Endothelial cell of umbilical vein (primary cell): Measurements from ENCODE around the gene SH3PXD2B. TPM values are rescaled to one million over a fixed set of nuclear protein-coding genes. Genes with fewer than 3 reads are reported as not detected.

ENCODE experiments used
- BruUV-seq: library from RNA; stranded (reverse); fragments of 400-500 nt; replicated peaks from 2 replicates; lab custom pipeline; 2021; lab: Mats Ljungman, UMichigan
- CTCF ChIA-PET: fragments of 300-600, 350-600 bp; sonication (Branson Sonifier 250); formaldehyde crosslinking; loops from one replicate; lab custom pipeline; 2021; ENCODE audit warnings: antibody characterized with exemption, inconsistent platforms; lab: Charles Lee
- POLR2A ChIA-PET: fragments of 300-600, 350-600 bp; sonication (Branson Sonifier 250); formaldehyde crosslinking; loops from one replicate; lab custom pipeline; 2021; ENCODE audit warnings: antibody characterized with exemption, inconsistent platforms; lab: Charles Lee
- DNase-seq: peaks from one replicate; pipeline ENCODE4 v3.0.0-alpha.2; 2011; ENCODE audit warnings: low read depth, low spot score
- FAIRE-seq: peaks from 2 replicates; lab custom pipeline; 2011; peaks lifted over from hg19 to GRCh38; lab: Jason Lieb, UNC
- H2AFZ ChIP-seq: 2 replicates; pipeline ENCODE4 v1.6.0; 2012; ENCODE audit warnings: low read depth, low read length, control low read depth, inconsistent platforms
- H3K27ac ChIP-seq: 2 replicates; pipeline ENCODE4 v1.5.1; 2011; ENCODE audit warnings: low read depth, mild to moderate bottlenecking, control low read depth, low read length, moderate library complexity; ENCODE audit not compliant: insufficient read depth
- H3K27me3 ChIP-seq, 2 experiments: 2 replicates each; pipeline versions ENCODE4 v1.6.0 to v1.6.1; 2011; ENCODE audit warnings: low read length in 2 of 2, mixed read lengths in 1 of 2; ENCODE audit not compliant: control insufficient read depth in 2 of 2, insufficient read depth in 2 of 2
- H3K36me3 ChIP-seq, 2 experiments: 2 replicates in 1 of 2; 3 replicates in 1 of 2; pipeline ENCODE4 v1.5.1; 2011; ENCODE audit warnings: low read length in 2 of 2, mild to moderate bottlenecking in 1 of 2, moderate library complexity in 1 of 2; ENCODE audit not compliant: control insufficient read depth in 2 of 2, insufficient read depth in 2 of 2; ENCODE audit errors: extremely low read depth in 1 of 2
- H3K4me1 ChIP-seq: 3 replicates; pipeline ENCODE4 v1.5.1; 2011; ENCODE audit warnings: mild to moderate bottlenecking, low read length; ENCODE audit not compliant: control insufficient read depth, insufficient read depth; ENCODE audit errors: extremely low read depth
- H3K4me2 ChIP-seq: 2 replicates; pipeline ENCODE4 v1.6.1; 2011; ENCODE audit warnings: low read length, control low read depth, mixed read lengths; ENCODE audit not compliant: insufficient read depth
- H3K4me3 ChIP-seq, 3 experiments: fragments of 200-600 bp in 1 of 3; sonication (generic), shearing (Covaris generic) in 1 of 3; replicated peaks in 1 of 3; 2 replicates each; pipeline ENCODE4 v1.5.1; 2011 to 2016; ENCODE audit warnings: control low read depth in 3 of 3, low read length in 3 of 3, mild to moderate bottlenecking in 2 of 3, inconsistent platforms in 1 of 3, low read depth in 1 of 3, moderate library complexity in 1 of 3; ENCODE audit not compliant: insufficient read depth in 1 of 3
- H3K79me2 ChIP-seq: 2 replicates; pipeline ENCODE4 v1.6.0; 2012; ENCODE audit warnings: low read length, inconsistent platforms; ENCODE audit not compliant: control insufficient read depth, insufficient read depth
- H3K9ac ChIP-seq: replicated peaks from 2 replicates; pipeline ENCODE3; 2011; ENCODE audit warnings: low read length, control low read depth; ENCODE audit not compliant: insufficient read depth; ENCODE audit errors: extremely low read depth
- H3K9me1 ChIP-seq: replicated peaks from 3 replicates; pipeline ENCODE4 v1.6.0; 2011; ENCODE audit warnings: mild to moderate bottlenecking, low read length; ENCODE audit not compliant: control insufficient read depth, insufficient read depth; ENCODE audit errors: extremely low read depth
- H3K9me3 ChIP-seq: replicated peaks from 2 replicates; pipeline ENCODE4 v1.5.1; 2012; ENCODE audit warnings: low read length, inconsistent platforms; ENCODE audit not compliant: control insufficient read depth, insufficient read depth
- H4K20me1 ChIP-seq: replicated peaks from 2 replicates; pipeline ENCODE3; 2011; ENCODE audit warnings: mild to moderate bottlenecking, low read length; ENCODE audit not compliant: control insufficient read depth, insufficient read depth; ENCODE audit errors: extremely low read depth
- CTCF ChIP-seq, 2 donors: IDR thresholded peaks; 1 replicate in 1 of 2; 2 replicates in 1 of 2; pipeline ENCODE4 v1.5.1; 2011; ENCODE audit warnings: low read length in 2 of 2, mild to moderate bottlenecking in 2 of 2, moderate library complexity in 2 of 2, control low read depth in 1 of 2, inconsistent platforms in 1 of 2, low read depth in 1 of 2; ENCODE audit not compliant: insufficient read depth in 1 of 2; ENCODE audit errors: extremely low read depth in 1 of 2
- EZH2 ChIP-seq: IDR thresholded peaks from 2 replicates; pipeline ENCODE4 v1.6.1; 2012; ENCODE audit warnings: borderline replicate concordance, low read depth, mild to moderate bottlenecking, moderate library complexity, low read length, inconsistent platforms; ENCODE audit not compliant: severe bottlenecking
- FOS ChIP-seq: IDR thresholded peaks from 2 replicates; pipeline ENCODE4 v1.6.1; 2011; ENCODE audit warnings: mild to moderate bottlenecking, low read length, moderate library complexity, borderline replicate concordance; ENCODE audit not compliant: insufficient read depth
- GATA2 ChIP-seq: IDR thresholded peaks from 2 replicates; pipeline ENCODE4 v1.7.0; 2011; ENCODE audit warnings: low read depth, mild to moderate bottlenecking, moderate library complexity, mixed read lengths, low read length; ENCODE audit not compliant: insufficient read length, insufficient read depth
- JUN ChIP-seq: IDR thresholded peaks from 2 replicates; pipeline ENCODE4 v1.6.1; 2011; ENCODE audit warnings: borderline replicate concordance, low read depth; ENCODE audit not compliant: insufficient read length, insufficient read depth
- MYC ChIP-seq: IDR thresholded peaks from one replicate; pipeline ENCODE4 v1.6.1; 2011; ENCODE audit warnings: mild to moderate bottlenecking, low read depth, low read length
- POLR2A ChIP-seq: IDR thresholded peaks from 2 replicates; pipeline ENCODE4 v1.6.1; 2012; ENCODE audit warnings: low read depth, mild to moderate bottlenecking, control low read depth, low read length
- POLR2AphosphoS5 ChIP-seq: IDR thresholded peaks from 2 replicates; pipeline ENCODE4 v1.6.1; 2012; ENCODE audit warnings: low read depth, mild to moderate bottlenecking, control low read depth, low read length, moderate library complexity; ENCODE audit not compliant: insufficient read depth
- dilution Hi-C: fragments of 300-500 bp; cut with MboI; formaldehyde crosslinking; loops from one replicate; pipeline ENCODE4 v1.15.0; 2019; ENCODE audit warnings: low sequenced_read_pairs; ENCODE audit not compliant: extremely low pct_ligation_motif_present
- intact Hi-C: fragments of 100-400 bp; cut with micrococcal nuclease; formaldehyde crosslinking; loops from one replicate; pipeline ENCODE4 v1.10.0; 2022
- polyA plus RNA-seq, 4 experiments: library from polyadenylated mRNA; depleted of rRNA in 3 of 4; stranded (reverse) in 3 of 4; unstranded in 1 of 4; fragments of >200 nt; gene quantifications; 2 replicates each; pipeline versions ENCODE4 v1.2.1 to v1.2.3, GENCODE V29; 2011 to 2012; ENCODE audit warnings: missing spikeins in 1 of 4
- total RNA-seq: library from RNA; stranded (reverse); gene quantifications from 2 replicates; pipeline ENCODE4 v1.2.3, GENCODE V29; 2021
- TF ChIP-seq, protein P1 (sequence below): IDR thresholded peaks from 2 replicates; pipeline ENCODE4 v1.6.1; 2011; ENCODE audit not compliant: insufficient read depth, insufficient read length

Gene SH3PXD2B
- total and polyA plus RNA-seq, 2 donors (not counting 3 experiments of a cell fraction or from before 2014, with no cell fraction given): 23.5 to 66.3 TPM

- H4K20me1 ChIP-seq: no peaks in the 10 kb centered on the region
- CTCF ChIA-PET: no interaction called here
Observed at GRCh38 chr5:172356047-172356446, 98.3 kb downstream of the SH3PXD2B start.

More at GRCh38 chr5:172356047-172356446, 98.3 kb downstream of the SH3PXD2B start:
- no peak overlapping the region for H3K9ac ChIP-seq
- no peak for FAIRE-seq
- H3K27ac ChIP-seq: no peak overlapping the region
- dilution Hi-C loops: no loop called here
- no peaks in the 10 kb centered on the region for H3K27me3 ChIP-seq
- H3K36me3 ChIP-seq: peaks cover 21 to 37% of the 10 kb centered on the region in 2 experiments
- no peaks in the 10 kb centered on the region for H3K9me1 ChIP-seq
- H2AFZ ChIP-seq: no peak overlapping the region
- TF ChIP-seq, protein P1, sequence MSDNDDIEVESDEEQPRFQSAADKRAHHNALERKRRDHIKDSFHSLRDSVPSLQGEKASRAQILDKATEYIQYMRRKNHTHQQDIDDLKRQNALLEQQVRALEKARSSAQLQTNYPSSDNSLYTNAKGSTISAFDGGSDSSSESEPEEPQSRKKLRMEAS: no peak
- TF ChIP-seq GATA2 (no peak), JUN (no peak), POLR2A (no peak), FOS (no peak), MYC (no peak), EZH2 (no peak), CTCF (IDR thresholded peaks at IDR 0.05; ENCODE audit: extremely low read depth in 1 of 2, insufficient read depth in 1 of 2, low read depth in 1 of 2, low read length in 2 of 2) (no peak), POLR2AphosphoS5 (no peak)
- no TSS peak for BruUV-seq
- no peak overlapping the region for H3K4me3 ChIP-seq
- no peak overlapping the region for H3K4me2 ChIP-seq
- no peak for DNase-seq
- POLR2A ChIA-PET: no interaction called here
- no peaks in the 10 kb centered on the region for H3K9me3 ChIP-seq
- peaks cover 6% of the 10 kb centered on the region for H3K4me1 ChIP-seq
- H3K79me2 ChIP-seq: no peaks in the 10 kb centered on the region
- intact Hi-C loops: no loop called here
